Choroid plexus epithelial cell (primary cell): ENCODE data around the gene TTC21B.

Experiments
- DNase-seq: peaks from one replicate; pipeline ENCODE4 v3.0.0-alpha.2; 2010; ENCODE audit warnings: low read depth
- H3K4me3 ChIP-seq: 2 replicates; pipeline ENCODE4 v1.5.1; 2011; ENCODE audit warnings: low read depth, mild to moderate bottlenecking, control low read depth, low read length, moderate library complexity
- CTCF ChIP-seq: conservative IDR thresholded peaks from 2 replicates; pipeline ENCODE4 v1.5.1; 2011; ENCODE audit warnings: low read depth, mild to moderate bottlenecking, control low read depth, inconsistent platforms, low read length, moderate library complexity

TTC21B gene

GRCh38 chr2:165891345-165891744 is 62.2 kb downstream of the TTC21B start:
- no peak for TF ChIP-seq CTCF
- no peak for DNase-seq
- no peak overlapping the region for H3K4me3 ChIP-seq

- TF ChIP-seq CTCF: no peak
- H3K4me3 ChIP-seq: no peak overlapping the region
- DNase-seq: no peak
Measured at GRCh38 chr2:165889798-165890197, 63.8 kb downstream of the TTC21B start.

- H3K4me3 ChIP-seq: no peak overlapping the region
- DNase-seq: no peak
- no peak for TF ChIP-seq CTCF
Measured at GRCh38 chr2:165889158-165889557, 64.4 kb downstream of the TTC21B start.

- TF ChIP-seq CTCF: no peak
- H3K4me3 ChIP-seq: no peak overlapping the region
- DNase-seq: peak; percentile 40
Measured at GRCh38 chr2:165888171-165888570, 65.4 kb downstream of the TTC21B start.

- no peak for DNase-seq
- TF ChIP-seq CTCF: no peak
- H3K4me3 ChIP-seq: no peak overlapping the region
Measured at GRCh38 chr2:165886487-165887146, 67.0 kb downstream of the TTC21B start.

- TF ChIP-seq CTCF: no peak
- peak; percentile 76 for DNase-seq
- H3K4me3 ChIP-seq: no peak overlapping the region
Measured at GRCh38 chr2:165877565-165878550, 75.7 kb downstream of the TTC21B start.
